Keratinocyte (primary cell): ENCODE data around the gene TTC8. TPM values are rescaled to one million over a fixed set of nuclear protein-coding genes. Genes with fewer than 3 reads are reported as not detected.
"Not testable (repeated sequence)": the region's sequence is repeated elsewhere in the genome, so short reads cannot be mapped to it uniquely, and the experiment has no call there.

Experiments used
- DNase-seq: peaks from one replicate; pipeline ENCODE4 v3.0.0-alpha.2; 2011; ENCODE audit warnings: low read depth, missing footprints, low spot score
- FAIRE-seq: peaks from 2 replicates; lab custom pipeline; 2011; peaks lifted over from hg19 to GRCh38; lab: Jason Lieb, UNC
- H2AFZ ChIP-seq: 2 replicates; pipeline ENCODE4 v1.6.0; 2012; ENCODE audit warnings: low read length, control low read depth, inconsistent platforms; ENCODE audit not compliant: control insufficient read depth
- H3K27ac ChIP-seq: 2 replicates; pipeline ENCODE4 v1.5.1; 2011; ENCODE audit warnings: low read length; ENCODE audit not compliant: control insufficient read depth, insufficient read depth
- H3K27me3 ChIP-seq: 3 replicates; pipeline ENCODE4 v1.6.0; 2011; ENCODE audit warnings: low read length; ENCODE audit not compliant: control insufficient read depth, insufficient read depth; ENCODE audit errors: extremely low read depth
- H3K36me3 ChIP-seq, 2 experiments: 2 replicates in 1 of 2; 3 replicates in 1 of 2; pipeline ENCODE4 v1.5.1; 2011; ENCODE audit warnings: low read length in 2 of 2, mild to moderate bottlenecking in 1 of 2; ENCODE audit not compliant: control insufficient read depth in 2 of 2, insufficient read depth in 2 of 2; ENCODE audit errors: extremely low read depth in 1 of 2
- H3K4me1 ChIP-seq: 3 replicates; pipeline ENCODE4 v1.5.1; 2011; ENCODE audit warnings: low read length; ENCODE audit not compliant: control insufficient read depth, insufficient read depth; ENCODE audit errors: extremely low read depth
- H3K4me2 ChIP-seq: 3 replicates; pipeline ENCODE4 v1.6.0; 2011; ENCODE audit warnings: low read depth, low read length; ENCODE audit not compliant: control insufficient read depth, insufficient read depth; ENCODE audit errors: extremely low read depth
- H3K4me3 ChIP-seq, 3 experiments: fragments of 200-600 bp in 1 of 3; sonication (generic) in 1 of 3; 2 replicates in 2 of 3; 3 replicates in 1 of 3; pipeline ENCODE4 v1.5.1; 2011 to 2016; ENCODE audit warnings: low read length in 3 of 3, mild to moderate bottlenecking in 3 of 3, control low read depth in 2 of 3, inconsistent platforms in 1 of 3, low read depth in 1 of 3, mixed read lengths in 1 of 3, mixed run types in 1 of 3, moderate library complexity in 1 of 3; ENCODE audit not compliant: control insufficient read depth in 2 of 3, insufficient read depth in 2 of 3; ENCODE audit errors: extremely low read depth in 1 of 3
- H3K79me2 ChIP-seq: 2 replicates; pipeline ENCODE4 v1.6.0; 2012; ENCODE audit warnings: low read length; ENCODE audit not compliant: control insufficient read depth, insufficient read depth
- H3K9ac ChIP-seq: 3 replicates; pipeline ENCODE4 v1.6.0; 2011; ENCODE audit warnings: low read length; ENCODE audit not compliant: control insufficient read depth, insufficient read depth; ENCODE audit errors: extremely low read depth
- H3K9me1 ChIP-seq: 3 replicates; pipeline ENCODE4 v1.6.0; 2011; ENCODE audit warnings: low read length; ENCODE audit not compliant: control insufficient read depth, insufficient read depth; ENCODE audit errors: extremely low read depth
- H3K9me3 ChIP-seq: 2 replicates; pipeline ENCODE4 v1.5.1; 2012; ENCODE audit warnings: low read depth, low read length; ENCODE audit not compliant: control insufficient read depth
- H4K20me1 ChIP-seq: 3 replicates; pipeline ENCODE4 v1.6.0; 2011; ENCODE audit warnings: low read length; ENCODE audit not compliant: control insufficient read depth, insufficient read depth; ENCODE audit errors: extremely low read depth
- EZH2 ChIP-seq: IDR thresholded peaks from one replicate; pipeline ENCODE4 v1.6.1; 2012; ENCODE audit warnings: inconsistent platforms, mild to moderate bottlenecking, low read length, moderate library complexity
- dilution Hi-C: fragments of 300-500 bp; cut with MboI; formaldehyde crosslinking; loops from one replicate; pipeline ENCODE4 v1.7.0; 2020; ENCODE audit warnings: low sequenced_read_pairs; ENCODE audit not compliant: extremely low pct_ligation_motif_present
- polyA plus RNA-seq, 5 experiments: library from polyadenylated mRNA; depleted of rRNA in 3 of 5; stranded (reverse) in 3 of 5; stranded (forward) in 1 of 5; unstranded in 1 of 5; fragments of >200 nt; gene quantifications; 1 replicate in 1 of 5; 2 replicates in 3 of 5; 3 replicates in 1 of 5; pipeline versions ENCODE4 v1.2.1 to v1.2.3, GENCODE V29; 2011 to 2012; ENCODE audit warnings: missing spikeins in 2 of 5, low read depth in 1 of 5, low replicate concordance in 1 of 5
- TF ChIP-seq, protein P1 (sequence below), 3 experiments: IDR thresholded peaks in 1 of 3; conservative IDR thresholded peaks in 1 of 3; optimal IDR thresholded peaks in 1 of 3; 2 replicates in 2 of 3; 3 replicates in 1 of 3; pipeline versions ENCODE3 to v1.5.1; 2011; ENCODE audit warnings: low read length in 3 of 3, mild to moderate bottlenecking in 3 of 3, moderate library complexity in 2 of 3, control low read depth in 1 of 3, inconsistent platforms in 1 of 3; ENCODE audit not compliant: insufficient read depth in 2 of 3; ENCODE audit errors: extremely low read depth in 1 of 3

Gene TTC8
- polyA plus RNA-seq, 1 donor (not counting 4 experiments of a cell fraction or from before 2014, with no cell fraction given) = 43.0 TPM

DNA sequence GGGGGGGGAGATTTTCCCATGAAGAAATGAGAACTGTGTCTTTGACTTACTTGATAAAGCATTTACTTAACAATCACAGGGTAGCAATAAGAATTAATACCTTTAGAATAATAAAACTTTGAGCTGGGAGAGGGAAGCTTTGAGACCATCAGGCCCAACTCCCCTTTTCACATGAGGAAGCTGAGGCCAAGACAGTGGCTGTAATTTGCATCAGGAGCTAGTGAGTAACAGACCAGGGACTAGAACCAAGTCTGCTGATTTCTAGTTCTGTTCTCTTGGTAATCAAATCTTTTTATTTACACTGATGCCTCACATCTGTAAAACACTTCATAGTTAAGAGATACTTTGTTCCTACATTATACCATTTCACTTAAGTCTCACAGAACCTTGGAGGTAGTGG is 28.7 kb downstream of the TTC8 start:
- H3K27ac ChIP-seq = no peak overlapping the region
- DNase-seq (no peak), FAIRE-seq (no peak)
- no peak overlapping the region for H2AFZ ChIP-seq
- H3K36me3 ChIP-seq = peaks cover 0 to 2% of the 10 kb centered on the region in 2 experiments
- H3K9ac ChIP-seq = no peak overlapping the region
- no peaks in the 10 kb centered on the region for H3K9me3 ChIP-seq
- no peaks in the 10 kb centered on the region for H3K79me2 ChIP-seq
- H3K27me3 ChIP-seq = no peaks in the 10 kb centered on the region
- H4K20me1 ChIP-seq = no peaks in the 10 kb centered on the region
- dilution Hi-C loops = loop anchor here (25.0 kb wide), 1 partner anchor 191 kb away; no protein-coding TSS in a partner anchor
- no peak overlapping the region for H3K4me3 ChIP-seq
- no peak overlapping the region for H3K4me2 ChIP-seq
- TF ChIP-seq EZH2 = no peak
- TF ChIP-seq, protein P1, sequence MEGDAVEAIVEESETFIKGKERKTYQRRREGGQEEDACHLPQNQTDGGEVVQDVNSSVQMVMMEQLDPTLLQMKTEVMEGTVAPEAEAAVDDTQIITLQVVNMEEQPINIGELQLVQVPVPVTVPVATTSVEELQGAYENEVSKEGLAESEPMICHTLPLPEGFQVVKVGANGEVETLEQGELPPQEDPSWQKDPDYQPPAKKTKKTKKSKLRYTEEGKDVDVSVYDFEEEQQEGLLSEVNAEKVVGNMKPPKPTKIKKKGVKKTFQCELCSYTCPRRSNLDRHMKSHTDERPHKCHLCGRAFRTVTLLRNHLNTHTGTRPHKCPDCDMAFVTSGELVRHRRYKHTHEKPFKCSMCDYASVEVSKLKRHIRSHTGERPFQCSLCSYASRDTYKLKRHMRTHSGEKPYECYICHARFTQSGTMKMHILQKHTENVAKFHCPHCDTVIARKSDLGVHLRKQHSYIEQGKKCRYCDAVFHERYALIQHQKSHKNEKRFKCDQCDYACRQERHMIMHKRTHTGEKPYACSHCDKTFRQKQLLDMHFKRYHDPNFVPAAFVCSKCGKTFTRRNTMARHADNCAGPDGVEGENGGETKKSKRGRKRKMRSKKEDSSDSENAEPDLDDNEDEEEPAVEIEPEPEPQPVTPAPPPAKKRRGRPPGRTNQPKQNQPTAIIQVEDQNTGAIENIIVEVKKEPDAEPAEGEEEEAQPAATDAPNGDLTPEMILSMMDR (optimal IDR thresholded peaks at IDR 0.05 in 1 of 3, IDR thresholded peaks at IDR 0.05 in 1 of 3, conservative IDR thresholded peaks at IDR 0.05 in 1 of 3; ENCODE audit: extremely low read depth in 1 of 3, insufficient read depth in 2 of 3, low read length in 3 of 3) = no peak
- H3K4me1 ChIP-seq = peaks cover 15% of the 10 kb centered on the region
- H3K9me1 ChIP-seq = no peaks in the 10 kb centered on the region

DNA sequence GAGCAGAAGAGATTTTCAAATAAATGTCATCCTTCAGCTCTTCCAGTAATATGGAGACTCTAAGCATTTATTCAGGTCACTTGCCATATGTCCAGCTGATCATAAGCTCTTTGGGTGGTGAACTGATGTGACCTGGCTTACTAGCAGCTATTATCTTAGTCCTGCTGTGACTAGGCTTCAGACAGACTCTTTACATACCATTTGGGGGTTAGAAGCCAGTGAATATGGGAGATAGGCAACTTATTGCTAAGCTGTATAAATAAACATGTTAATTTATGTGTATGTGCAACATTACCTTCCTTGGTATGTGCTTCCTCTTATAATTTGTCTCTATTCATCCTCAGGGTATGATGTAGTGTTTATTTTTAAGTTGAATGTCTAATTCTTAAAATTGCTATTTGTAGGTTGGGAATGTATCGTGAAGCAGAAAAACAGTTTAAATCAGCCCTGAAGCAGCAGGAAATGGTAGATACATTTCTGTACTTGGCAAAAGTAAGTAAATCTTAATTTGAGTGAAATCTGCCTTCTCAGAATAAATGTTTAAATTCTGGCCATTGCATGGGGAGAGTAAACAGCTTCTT is 32.4 kb downstream of the TTC8 start:
- Histone ChIP-seq H3K9me3 (no peaks in the 10 kb centered on the region), H3K4me1 (no peaks in the 10 kb centered on the region), H2AFZ (no peak overlapping the region), H3K9ac (no peak overlapping the region), H3K4me2 (no peak overlapping the region), H3K27me3 (no peaks in the 10 kb centered on the region), H4K20me1 (no peaks in the 10 kb centered on the region), H3K4me3 (no peak overlapping the region), H3K36me3 (peaks cover 0 to 2% of the 10 kb centered on the region in 2 experiments), H3K79me2 (no peaks in the 10 kb centered on the region), H3K27ac (no peak overlapping the region), H3K9me1 (no peaks in the 10 kb centered on the region)
- no peak for DNase-seq
- TF ChIP-seq EZH2 = no peak
- TF ChIP-seq, protein P1 (optimal IDR thresholded peaks at IDR 0.05 in 1 of 3, IDR thresholded peaks at IDR 0.05 in 1 of 3, conservative IDR thresholded peaks at IDR 0.05 in 1 of 3; ENCODE audit: extremely low read depth in 1 of 3, insufficient read depth in 2 of 3, low read length in 3 of 3) = no peak
- FAIRE-seq = no peak
- dilution Hi-C loops = loop anchor here (25.0 kb wide), 1 partner anchor 195 kb away; no protein-coding TSS in a partner anchor

DNA sequence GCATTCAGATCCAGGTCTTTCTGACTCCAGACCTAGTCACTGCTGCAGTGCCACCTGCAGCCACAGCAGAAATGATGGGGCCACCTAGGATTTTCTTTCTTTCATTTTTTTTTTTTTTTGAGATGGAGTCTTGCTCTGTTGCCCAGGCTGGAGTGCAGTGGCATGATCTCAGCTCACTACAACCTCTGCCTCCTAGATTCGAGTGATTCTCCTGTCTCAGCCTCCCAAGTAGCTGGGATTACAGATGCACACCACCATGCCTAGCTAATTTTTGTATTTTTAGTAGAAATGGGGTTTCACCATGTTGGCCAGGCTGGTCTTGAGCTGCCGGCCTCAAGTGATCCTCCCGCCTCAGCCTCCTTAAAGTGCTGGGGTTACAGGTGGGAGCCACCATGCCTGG is 33.4 kb downstream of the TTC8 start:
- H3K4me2 ChIP-seq, H3K27me3 ChIP-seq, FAIRE-seq, H3K4me3 ChIP-seq, H3K9me3 ChIP-seq, H3K27ac ChIP-seq, H3K9me1 ChIP-seq, H3K79me2 ChIP-seq, DNase-seq, H4K20me1 ChIP-seq, H3K4me1 ChIP-seq, H3K9ac ChIP-seq, H3K36me3 ChIP-seq, H2AFZ ChIP-seq: not testable (repeated sequence)
- dilution Hi-C loops = loop anchor here (25.0 kb wide), 1 partner anchor 196 kb away; no protein-coding TSS in a partner anchor

DNA sequence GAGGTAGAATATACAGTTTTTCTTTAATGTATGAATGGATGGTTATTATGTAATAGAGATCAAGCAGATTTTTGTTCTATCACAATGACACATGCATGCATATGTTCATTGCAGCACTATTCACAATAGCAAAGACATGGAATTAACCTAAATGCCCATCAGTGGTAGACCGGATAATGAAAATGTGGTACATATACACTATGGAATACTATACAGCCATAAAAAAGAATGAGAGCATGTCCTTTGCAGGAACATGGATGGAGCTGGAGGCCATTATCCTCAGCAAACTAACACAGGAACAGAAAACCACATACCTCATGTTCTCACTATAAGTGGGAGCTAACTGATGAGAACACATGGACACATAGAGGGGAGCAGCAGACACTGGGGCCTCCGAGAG is 34.7 kb downstream of the TTC8 start:
- not testable (repeated sequence) for H3K27me3 ChIP-seq, DNase-seq, H3K9me3 ChIP-seq, H3K27ac ChIP-seq, H3K4me2 ChIP-seq, H4K20me1 ChIP-seq, H3K4me3 ChIP-seq, FAIRE-seq, H2AFZ ChIP-seq, H3K79me2 ChIP-seq, H3K36me3 ChIP-seq, H3K4me1 ChIP-seq, H3K9ac ChIP-seq, H3K9me1 ChIP-seq
- dilution Hi-C loops = loop anchor here (25.0 kb wide), 1 partner anchor 197 kb away; no protein-coding TSS in a partner anchor
